Measurements from ENCODE around the gene C1QTNF2. TPM values are rescaled to one million over a fixed set of nuclear protein-coding genes. Genes with fewer than 3 reads are reported as not detected.

C1QTNF2 gene
- total and polyA plus RNA-seq, 4 donors = 3.0 to 6.2 (median 5.3) TPM

Small RNA genes lying within 50 kb of the gene (small RNA-seq; reads per million reads assigned to genes)
- not detected for gene AC112191.3 (ENCODE audit: low replicate concordance)

Other genes with a start within 250 kb of the C1QTNF2 start
- gene FABP6, start 141.1 kb downstream of the C1QTNF2 start, total RNA-seq = 1 to 10 TPM; 2.8 TPM
- gene FABP6, start 141.1 kb downstream of the C1QTNF2 start, polyA plus RNA-seq (ENCODE audit: insufficient read length in 2 of 2) = 1 to 10 TPM; 4.9 to 6.4 TPM
- gene CCNJL, start 58.1 kb downstream of the C1QTNF2 start, total RNA-seq = 1 to 10 TPM; 2.1 to 5.0 TPM
- 1 to 10 TPM; 6.7 to 7.9 TPM for gene CCNJL, start 58.1 kb downstream of the C1QTNF2 start, polyA plus RNA-seq (ENCODE audit: insufficient read length in 2 of 2)
- gene FAM200C, start 29.4 kb upstream of the C1QTNF2 start, total RNA-seq = 10 to 100 TPM; 15.5 to 22.8 TPM
- gene FAM200C, start 29.4 kb upstream of the C1QTNF2 start, polyA plus RNA-seq (ENCODE audit: insufficient read length in 2 of 2) = 10 to 100 TPM; 13.3 to 13.9 TPM
- 10 to 100 TPM; 37.0 to 44.7 TPM for gene SLU7, start 48.5 kb upstream of the C1QTNF2 start, total RNA-seq
- gene SLU7, start 48.5 kb upstream of the C1QTNF2 start, polyA plus RNA-seq (ENCODE audit: insufficient read length in 2 of 2) = 10 to 100 TPM; 39.7 to 45.8 TPM
- gene PTTG1, start 51.2 kb upstream of the C1QTNF2 start, total RNA-seq = 10 to 100 TPM; 36.9 to 53.8 TPM
- 10 to 100 TPM; 40.2 to 41.6 TPM for gene PTTG1, start 51.2 kb upstream of the C1QTNF2 start, polyA plus RNA-seq (ENCODE audit: insufficient read length in 2 of 2)